ENCODE results near the gene SAMD9L. TPM values are rescaled to one million over a fixed set of nuclear protein-coding genes. Genes with fewer than 3 reads are reported as not detected.

The SAMD9L gene
- total RNA-seq, 1 donor from 2014 or later = under 0.01 TPM

DNA sequence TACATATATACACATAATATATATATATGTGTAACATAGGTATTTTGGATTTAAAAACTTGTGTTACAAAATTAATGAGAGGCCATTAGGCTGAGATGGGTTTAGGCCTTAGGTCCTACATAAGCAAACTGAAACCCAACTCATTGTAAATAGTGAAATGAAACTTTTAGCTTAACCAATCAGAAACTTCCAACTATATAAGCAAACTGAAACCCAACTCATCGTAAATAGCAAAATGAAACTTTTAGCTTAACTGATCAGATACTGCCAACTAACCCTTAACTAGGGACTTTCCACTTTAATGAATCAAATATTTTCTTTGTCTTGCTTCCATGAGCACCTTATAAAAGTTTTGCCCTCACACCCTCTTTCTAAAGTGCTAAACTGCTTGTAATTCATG, 17.3 kb upstream of the SAMD9L start:
- FAIRE-seq (no peak), DNase-seq (ENCODE audit: low read depth) (no peak)
- TF ChIP-seq, protein P1, sequence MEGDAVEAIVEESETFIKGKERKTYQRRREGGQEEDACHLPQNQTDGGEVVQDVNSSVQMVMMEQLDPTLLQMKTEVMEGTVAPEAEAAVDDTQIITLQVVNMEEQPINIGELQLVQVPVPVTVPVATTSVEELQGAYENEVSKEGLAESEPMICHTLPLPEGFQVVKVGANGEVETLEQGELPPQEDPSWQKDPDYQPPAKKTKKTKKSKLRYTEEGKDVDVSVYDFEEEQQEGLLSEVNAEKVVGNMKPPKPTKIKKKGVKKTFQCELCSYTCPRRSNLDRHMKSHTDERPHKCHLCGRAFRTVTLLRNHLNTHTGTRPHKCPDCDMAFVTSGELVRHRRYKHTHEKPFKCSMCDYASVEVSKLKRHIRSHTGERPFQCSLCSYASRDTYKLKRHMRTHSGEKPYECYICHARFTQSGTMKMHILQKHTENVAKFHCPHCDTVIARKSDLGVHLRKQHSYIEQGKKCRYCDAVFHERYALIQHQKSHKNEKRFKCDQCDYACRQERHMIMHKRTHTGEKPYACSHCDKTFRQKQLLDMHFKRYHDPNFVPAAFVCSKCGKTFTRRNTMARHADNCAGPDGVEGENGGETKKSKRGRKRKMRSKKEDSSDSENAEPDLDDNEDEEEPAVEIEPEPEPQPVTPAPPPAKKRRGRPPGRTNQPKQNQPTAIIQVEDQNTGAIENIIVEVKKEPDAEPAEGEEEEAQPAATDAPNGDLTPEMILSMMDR (IDR thresholded peaks at IDR 0.05; ENCODE audit: insufficient read depth, low read length, severe bottlenecking) = no peak
- Histone ChIP-seq H3K27me3 (ENCODE audit: control insufficient read depth, insufficient read depth, low read length) (no peaks in the 10 kb centered on the region), H3K36me3 (ENCODE audit: control insufficient read depth, insufficient read depth, low read length) (no peaks in the 10 kb centered on the region), H3K4me3 (ENCODE audit: low read depth, low read length) (no peak overlapping the region)

DNA sequence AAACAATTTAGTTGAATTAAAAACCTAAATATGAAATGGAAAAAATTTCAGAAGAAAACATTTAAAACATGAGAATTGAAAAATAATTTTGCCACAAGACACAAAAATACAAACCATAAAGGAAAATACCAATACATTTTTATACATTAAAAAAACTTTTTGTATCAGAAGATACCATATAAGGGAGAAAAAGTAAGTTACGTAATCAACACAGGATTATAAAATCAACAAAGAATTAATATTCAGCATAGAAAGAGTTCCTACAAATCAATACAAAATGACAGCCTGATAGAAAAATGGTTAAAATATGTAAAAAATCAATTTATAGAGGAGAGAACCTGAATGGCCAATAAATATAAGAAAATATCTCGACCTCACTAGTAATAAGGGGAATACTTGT, 16.6 kb upstream of the SAMD9L start:
- Histone ChIP-seq H3K4me3 (ENCODE audit: low read depth, low read length) (no peak overlapping the region), H3K27me3 (ENCODE audit: control insufficient read depth, insufficient read depth, low read length) (no peaks in the 10 kb centered on the region), H3K36me3 (ENCODE audit: control insufficient read depth, insufficient read depth, low read length) (no peaks in the 10 kb centered on the region)
- TF ChIP-seq, protein P1 (IDR thresholded peaks at IDR 0.05; ENCODE audit: insufficient read depth, low read length, severe bottlenecking) = no peak
- FAIRE-seq = no peak
- DNase-seq (ENCODE audit: low read depth) = no peak

DNA sequence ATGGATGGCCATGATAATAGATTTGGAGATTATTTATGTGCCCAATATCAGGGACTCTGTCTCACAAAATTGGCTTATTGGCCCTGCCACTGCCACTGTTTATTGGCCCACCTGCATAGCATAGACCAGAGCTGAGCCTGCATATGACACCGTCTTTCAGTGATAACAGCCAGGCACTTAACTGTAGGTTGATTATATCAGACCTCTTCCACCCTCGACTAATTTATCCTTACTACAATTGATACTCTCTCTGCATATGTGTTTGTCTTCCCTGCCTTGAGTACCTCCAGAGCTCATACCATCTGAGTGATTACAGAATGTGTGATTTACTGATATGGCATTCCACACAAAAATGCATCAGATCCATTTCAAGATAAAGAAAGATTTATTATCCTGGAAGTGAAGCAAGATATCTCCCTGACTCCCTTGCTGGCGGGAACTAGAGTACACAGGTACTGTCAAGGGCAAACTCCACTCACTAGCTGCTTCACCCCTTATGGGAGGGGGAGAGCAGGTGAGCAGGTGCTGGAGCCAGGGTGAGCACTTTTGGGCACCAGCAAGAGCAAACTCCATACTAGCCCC, 13.1 kb upstream of the SAMD9L start:
- FAIRE-seq (no peak), DNase-seq (ENCODE audit: low read depth) (no peak)
- Histone ChIP-seq H3K27me3 (ENCODE audit: control insufficient read depth, insufficient read depth, low read length) (no peaks in the 10 kb centered on the region), H3K36me3 (ENCODE audit: control insufficient read depth, insufficient read depth, low read length) (no peaks in the 10 kb centered on the region), H3K4me3 (ENCODE audit: low read depth, low read length) (no peak overlapping the region)
- TF ChIP-seq, protein P1 (IDR thresholded peaks at IDR 0.05; ENCODE audit: insufficient read depth, low read length, severe bottlenecking) = no peak

GRCh38 chr7:93160410-93160809, 12.2 kb upstream of the SAMD9L start:
- no peaks in the 10 kb centered on the region for H3K36me3 ChIP-seq (ENCODE audit: control insufficient read depth, insufficient read depth, low read length)
- H3K4me3 ChIP-seq (ENCODE audit: low read depth, low read length) = no peak overlapping the region
- no peaks in the 10 kb centered on the region for H3K27me3 ChIP-seq (ENCODE audit: control insufficient read depth, insufficient read depth, low read length)
- FAIRE-seq = no peak
- no peak for DNase-seq (ENCODE audit: low read depth)
- TF ChIP-seq, protein P1 (IDR thresholded peaks at IDR 0.05; ENCODE audit: insufficient read depth, low read length, severe bottlenecking) = no peak

GRCh38 chr7:93159490-93159889, 11.3 kb upstream of the SAMD9L start:
- H3K36me3 ChIP-seq (ENCODE audit: control insufficient read depth, insufficient read depth, low read length) = no peaks in the 10 kb centered on the region
- no peaks in the 10 kb centered on the region for H3K27me3 ChIP-seq (ENCODE audit: control insufficient read depth, insufficient read depth, low read length)
- DNase-seq (ENCODE audit: low read depth) (no peak), FAIRE-seq (no peak)
- TF ChIP-seq, protein P1 (IDR thresholded peaks at IDR 0.05; ENCODE audit: insufficient read depth, low read length, severe bottlenecking) = no peak
- H3K4me3 ChIP-seq (ENCODE audit: low read depth, low read length) = no peak overlapping the region

- no peak for FAIRE-seq
Measured at GRCh38 chr7:93156884-93157283, 8.7 kb upstream of the SAMD9L start.

More at GRCh38 chr7:93156884-93157283, 8.7 kb upstream of the SAMD9L start:
- Histone ChIP-seq H3K36me3 (ENCODE audit: control insufficient read depth, insufficient read depth, low read length) (no peaks in the 10 kb centered on the region), H3K27me3 (ENCODE audit: control insufficient read depth, insufficient read depth, low read length) (no peaks in the 10 kb centered on the region), H3K4me3 (ENCODE audit: low read depth, low read length) (no peak overlapping the region)
- TF ChIP-seq, protein P1 (IDR thresholded peaks at IDR 0.05; ENCODE audit: insufficient read depth, low read length, severe bottlenecking) = no peak
- no peak for DNase-seq (ENCODE audit: low read depth)

Data from bronchial epithelial cell (primary cell).